HG02938 (cell line): ENCODE data around the gene CDR2.
A peak's percentile ranks its signal among the peaks of the same experiment; 100 is the strongest.
"Not testable (repeated sequence)": the region's sequence is repeated elsewhere in the genome, so short reads cannot be mapped to it uniquely, and the experiment has no call there.

Experiments used
- ATAC-seq: cut with Tn5 transposase; IDR thresholded peaks from one replicate; pipeline ENCODE4 v1.9.1; 2021; ENCODE audit warnings: mild to moderate bottlenecking, moderate library complexity; ENCODE audit not compliant: unreplicated experiment

The CDR2 gene

GRCh38 chr16:22311520-22311919 is 62.9 kb downstream of the CDR2 start:
- ATAC-seq = no peak

GRCh38 chr16:22308824-22309520 is 65.4 kb downstream of the CDR2 start:
- no peak for ATAC-seq

- no peak for ATAC-seq
These were observed 66.6 kb downstream of the CDR2 start for GRCh38 chr16:22307838-22308237.

- no peak for ATAC-seq
These were observed 67.6 kb downstream of the CDR2 start for GRCh38 chr16:22306788-22307187.

- ATAC-seq = no peak
These were observed 70.0 kb downstream of the CDR2 start for GRCh38 chr16:22304411-22304810.

- ATAC-seq = no peak
These were observed 71.5 kb downstream of the CDR2 start for GRCh38 chr16:22302776-22303363.

GRCh38 chr16:22301423-22301822 is 73.0 kb downstream of the CDR2 start:
- ATAC-seq = not testable (repeated sequence)

GRCh38 chr16:22300427-22301071 is 73.9 kb downstream of the CDR2 start:
- no peak for ATAC-seq

GRCh38 chr16:22299036-22299435 is 75.4 kb downstream of the CDR2 start:
- no peak for ATAC-seq

GRCh38 chr16:22297871-22298733 is 76.3 kb downstream of the CDR2 start:
- peak; percentile 31 for ATAC-seq

GRCh38 chr16:22297114-22297870 is 77.1 kb downstream of the CDR2 start, which contains the start of gene POLR3E:
Gene POLR3E, plus strand, starts transcription at chr16:22297409. Its CDS starts 5,560 bp downstream, at chr16:22302969.
- ATAC-seq = peak; percentile 80

GRCh38 chr16:22296225-22297113 is 78.0 kb downstream of the CDR2 start:
- no peak for ATAC-seq
